ENCODE data around the gene LRGUK.

DNA sequence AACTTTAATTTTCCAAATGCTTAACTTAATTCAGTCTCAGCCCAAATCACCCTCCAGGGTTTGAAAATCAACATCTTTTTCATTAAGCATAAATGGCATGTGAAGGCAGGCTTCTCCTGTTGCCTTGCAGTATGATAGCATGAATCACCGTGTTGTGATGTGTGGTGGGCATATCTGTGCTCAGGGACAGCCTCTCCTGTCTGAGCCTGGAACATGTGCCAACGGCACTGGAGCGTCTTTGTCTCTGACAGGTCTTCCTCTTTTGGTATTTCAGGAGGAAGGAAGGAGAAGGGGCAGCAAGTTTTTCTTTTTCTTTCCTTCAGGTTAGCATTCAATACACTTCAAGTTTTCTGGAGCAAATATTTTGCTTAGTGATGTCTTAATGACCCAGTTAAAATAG, 57.6 kb downstream of the LRGUK start:
- TF ChIP-seq, protein P1, sequence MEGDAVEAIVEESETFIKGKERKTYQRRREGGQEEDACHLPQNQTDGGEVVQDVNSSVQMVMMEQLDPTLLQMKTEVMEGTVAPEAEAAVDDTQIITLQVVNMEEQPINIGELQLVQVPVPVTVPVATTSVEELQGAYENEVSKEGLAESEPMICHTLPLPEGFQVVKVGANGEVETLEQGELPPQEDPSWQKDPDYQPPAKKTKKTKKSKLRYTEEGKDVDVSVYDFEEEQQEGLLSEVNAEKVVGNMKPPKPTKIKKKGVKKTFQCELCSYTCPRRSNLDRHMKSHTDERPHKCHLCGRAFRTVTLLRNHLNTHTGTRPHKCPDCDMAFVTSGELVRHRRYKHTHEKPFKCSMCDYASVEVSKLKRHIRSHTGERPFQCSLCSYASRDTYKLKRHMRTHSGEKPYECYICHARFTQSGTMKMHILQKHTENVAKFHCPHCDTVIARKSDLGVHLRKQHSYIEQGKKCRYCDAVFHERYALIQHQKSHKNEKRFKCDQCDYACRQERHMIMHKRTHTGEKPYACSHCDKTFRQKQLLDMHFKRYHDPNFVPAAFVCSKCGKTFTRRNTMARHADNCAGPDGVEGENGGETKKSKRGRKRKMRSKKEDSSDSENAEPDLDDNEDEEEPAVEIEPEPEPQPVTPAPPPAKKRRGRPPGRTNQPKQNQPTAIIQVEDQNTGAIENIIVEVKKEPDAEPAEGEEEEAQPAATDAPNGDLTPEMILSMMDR (IDR thresholded peaks at IDR 0.05; ENCODE audit: control extremely low read depth in 1 of 3, insufficient read depth in 1 of 3, low read depth in 1 of 3, low read length in 3 of 3) = no peak
- TF ChIP-seq, protein P2, sequence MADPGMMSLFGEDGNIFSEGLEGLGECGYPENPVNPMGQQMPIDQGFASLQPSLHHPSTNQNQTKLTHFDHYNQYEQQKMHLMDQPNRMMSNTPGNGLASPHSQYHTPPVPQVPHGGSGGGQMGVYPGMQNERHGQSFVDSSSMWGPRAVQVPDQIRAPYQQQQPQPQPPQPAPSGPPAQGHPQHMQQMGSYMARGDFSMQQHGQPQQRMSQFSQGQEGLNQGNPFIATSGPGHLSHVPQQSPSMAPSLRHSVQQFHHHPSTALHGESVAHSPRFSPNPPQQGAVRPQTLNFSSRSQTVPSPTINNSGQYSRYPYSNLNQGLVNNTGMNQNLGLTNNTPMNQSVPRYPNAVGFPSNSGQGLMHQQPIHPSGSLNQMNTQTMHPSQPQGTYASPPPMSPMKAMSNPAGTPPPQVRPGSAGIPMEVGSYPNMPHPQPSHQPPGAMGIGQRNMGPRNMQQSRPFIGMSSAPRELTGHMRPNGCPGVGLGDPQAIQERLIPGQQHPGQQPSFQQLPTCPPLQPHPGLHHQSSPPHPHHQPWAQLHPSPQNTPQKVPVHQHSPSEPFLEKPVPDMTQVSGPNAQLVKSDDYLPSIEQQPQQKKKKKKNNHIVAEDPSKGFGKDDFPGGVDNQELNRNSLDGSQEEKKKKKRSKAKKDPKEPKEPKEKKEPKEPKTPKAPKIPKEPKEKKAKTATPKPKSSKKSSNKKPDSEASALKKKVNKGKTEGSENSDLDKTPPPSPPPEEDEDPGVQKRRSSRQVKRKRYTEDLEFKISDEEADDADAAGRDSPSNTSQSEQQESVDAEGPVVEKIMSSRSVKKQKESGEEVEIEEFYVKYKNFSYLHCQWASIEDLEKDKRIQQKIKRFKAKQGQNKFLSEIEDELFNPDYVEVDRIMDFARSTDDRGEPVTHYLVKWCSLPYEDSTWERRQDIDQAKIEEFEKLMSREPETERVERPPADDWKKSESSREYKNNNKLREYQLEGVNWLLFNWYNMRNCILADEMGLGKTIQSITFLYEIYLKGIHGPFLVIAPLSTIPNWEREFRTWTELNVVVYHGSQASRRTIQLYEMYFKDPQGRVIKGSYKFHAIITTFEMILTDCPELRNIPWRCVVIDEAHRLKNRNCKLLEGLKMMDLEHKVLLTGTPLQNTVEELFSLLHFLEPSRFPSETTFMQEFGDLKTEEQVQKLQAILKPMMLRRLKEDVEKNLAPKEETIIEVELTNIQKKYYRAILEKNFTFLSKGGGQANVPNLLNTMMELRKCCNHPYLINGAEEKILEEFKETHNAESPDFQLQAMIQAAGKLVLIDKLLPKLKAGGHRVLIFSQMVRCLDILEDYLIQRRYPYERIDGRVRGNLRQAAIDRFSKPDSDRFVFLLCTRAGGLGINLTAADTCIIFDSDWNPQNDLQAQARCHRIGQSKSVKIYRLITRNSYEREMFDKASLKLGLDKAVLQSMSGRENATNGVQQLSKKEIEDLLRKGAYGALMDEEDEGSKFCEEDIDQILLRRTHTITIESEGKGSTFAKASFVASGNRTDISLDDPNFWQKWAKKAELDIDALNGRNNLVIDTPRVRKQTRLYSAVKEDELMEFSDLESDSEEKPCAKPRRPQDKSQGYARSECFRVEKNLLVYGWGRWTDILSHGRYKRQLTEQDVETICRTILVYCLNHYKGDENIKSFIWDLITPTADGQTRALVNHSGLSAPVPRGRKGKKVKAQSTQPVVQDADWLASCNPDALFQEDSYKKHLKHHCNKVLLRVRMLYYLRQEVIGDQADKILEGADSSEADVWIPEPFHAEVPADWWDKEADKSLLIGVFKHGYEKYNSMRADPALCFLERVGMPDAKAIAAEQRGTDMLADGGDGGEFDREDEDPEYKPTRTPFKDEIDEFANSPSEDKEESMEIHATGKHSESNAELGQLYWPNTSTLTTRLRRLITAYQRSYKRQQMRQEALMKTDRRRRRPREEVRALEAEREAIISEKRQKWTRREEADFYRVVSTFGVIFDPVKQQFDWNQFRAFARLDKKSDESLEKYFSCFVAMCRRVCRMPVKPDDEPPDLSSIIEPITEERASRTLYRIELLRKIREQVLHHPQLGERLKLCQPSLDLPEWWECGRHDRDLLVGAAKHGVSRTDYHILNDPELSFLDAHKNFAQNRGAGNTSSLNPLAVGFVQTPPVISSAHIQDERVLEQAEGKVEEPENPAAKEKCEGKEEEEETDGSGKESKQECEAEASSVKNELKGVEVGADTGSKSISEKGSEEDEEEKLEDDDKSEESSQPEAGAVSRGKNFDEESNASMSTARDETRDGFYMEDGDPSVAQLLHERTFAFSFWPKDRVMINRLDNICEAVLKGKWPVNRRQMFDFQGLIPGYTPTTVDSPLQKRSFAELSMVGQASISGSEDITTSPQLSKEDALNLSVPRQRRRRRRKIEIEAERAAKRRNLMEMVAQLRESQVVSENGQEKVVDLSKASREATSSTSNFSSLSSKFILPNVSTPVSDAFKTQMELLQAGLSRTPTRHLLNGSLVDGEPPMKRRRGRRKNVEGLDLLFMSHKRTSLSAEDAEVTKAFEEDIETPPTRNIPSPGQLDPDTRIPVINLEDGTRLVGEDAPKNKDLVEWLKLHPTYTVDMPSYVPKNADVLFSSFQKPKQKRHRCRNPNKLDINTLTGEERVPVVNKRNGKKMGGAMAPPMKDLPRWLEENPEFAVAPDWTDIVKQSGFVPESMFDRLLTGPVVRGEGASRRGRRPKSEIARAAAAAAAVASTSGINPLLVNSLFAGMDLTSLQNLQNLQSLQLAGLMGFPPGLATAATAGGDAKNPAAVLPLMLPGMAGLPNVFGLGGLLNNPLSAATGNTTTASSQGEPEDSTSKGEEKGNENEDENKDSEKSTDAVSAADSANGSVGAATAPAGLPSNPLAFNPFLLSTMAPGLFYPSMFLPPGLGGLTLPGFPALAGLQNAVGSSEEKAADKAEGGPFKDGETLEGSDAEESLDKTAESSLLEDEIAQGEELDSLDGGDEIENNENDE (IDR thresholded peaks at IDR 0.05; ENCODE audit: insufficient replicate concordance, low read length) = no peak
- TF ChIP-seq POLR2A (IDR thresholded peaks at IDR 0.05; ENCODE audit: control extremely low read depth in 1 of 2, low read depth in 2 of 2, low read length in 2 of 2) (no peak), FOSL1 (IDR thresholded peaks at IDR 0.05; ENCODE audit: insufficient read depth, low read depth, low read length) (no peak), RFX5 (IDR thresholded peaks at IDR 0.05; ENCODE audit: borderline replicate concordance, low read depth, low read length) (no peak), CHD1 (IDR thresholded peaks at IDR 0.05; ENCODE audit: low read depth, low read length) (no peak), HDAC2 (IDR thresholded peaks at IDR 0.05; ENCODE audit: borderline replicate concordance in 1 of 2, low read depth in 2 of 2, low read length in 2 of 2) (no peak), SIN3A (conservative IDR thresholded peaks at IDR 0.05 in 1 of 2, IDR thresholded peaks at IDR 0.05 in 1 of 2; ENCODE audit: low read depth in 1 of 2, low read length in 2 of 2) (no peak), EZH2 (IDR thresholded peaks at IDR 0.05; ENCODE audit: low read depth, low read length, severe bottlenecking) (no peak), EP300 (IDR thresholded peaks at IDR 0.05; ENCODE audit: borderline replicate concordance in 1 of 2, low read depth in 2 of 2, low read length in 2 of 2) (no peak), SP2 (IDR thresholded peaks at IDR 0.05; ENCODE audit: low read length) (no peak), YY1 (IDR thresholded peaks at IDR 0.05; ENCODE audit: low read depth, low read length) (no peak), NRF1 (IDR thresholded peaks at IDR 0.05; ENCODE audit: low read depth, low read length) (no peak), CBX8 (IDR thresholded peaks at IDR 0.05; ENCODE audit: borderline replicate concordance, low read depth, low read length) (no peak)
